Stimulated activated CD4-positive, alpha-beta T cell treated with anti-CD3 and anti-CD28 coated beads, Interleukin-12 subunit alpha, Interleukin-12 subunit beta, amount 100 ng/mL, for 4 hours (primary cell): Measurements from ENCODE around the gene COL4A2.
"Not testable (repeated sequence)": the region's sequence is repeated elsewhere in the genome, so short reads cannot be mapped to it uniquely, and the experiment has no call there.

Source experiments
- DNase-seq: peaks from one replicate; pipeline ENCODE4 v3.0.0-alpha.2; 2020

COL4A2 gene

GRCh38 chr13:110387451-110388107, 80.5 kb downstream of the COL4A2 start:
- DNase-seq = no peak

- DNase-seq = no peak
Observed at GRCh38 chr13:110388108-110388943, 81.2 kb downstream of the COL4A2 start.

GRCh38 chr13:110390567-110390966, 83.5 kb downstream of the COL4A2 start:
- no peak for DNase-seq

- DNase-seq = no peak
Observed at GRCh38 chr13:110391273-110391672, 84.2 kb downstream of the COL4A2 start.

GRCh38 chr13:110392510-110393240, 85.6 kb downstream of the COL4A2 start:
- no peak for DNase-seq

- DNase-seq = no peak
Observed at GRCh38 chr13:110393761-110394160, 86.7 kb downstream of the COL4A2 start.

- DNase-seq = no peak
Observed at GRCh38 chr13:110394371-110394841, 87.3 kb downstream of the COL4A2 start.

- DNase-seq = not testable (repeated sequence)
Observed at GRCh38 chr13:110395616-110396015, 88.5 kb downstream of the COL4A2 start.

- DNase-seq = no peak
Observed at GRCh38 chr13:110396476-110396875, 89.4 kb downstream of the COL4A2 start.

GRCh38 chr13:110396913-110397381, 89.9 kb downstream of the COL4A2 start:
- DNase-seq = no peak

- no peak for DNase-seq
Observed at GRCh38 chr13:110397436-110398115, 90.5 kb downstream of the COL4A2 start.

GRCh38 chr13:110398564-110399507, 91.8 kb downstream of the COL4A2 start:
- no peak for DNase-seq

- no peak for DNase-seq
Observed at GRCh38 chr13:110399801-110400200, 92.7 kb downstream of the COL4A2 start.

GRCh38 chr13:110400786-110401533, 93.9 kb downstream of the COL4A2 start:
- DNase-seq = no peak

- no peak for DNase-seq
Observed at GRCh38 chr13:110402299-110403069, 95.4 kb downstream of the COL4A2 start.

- DNase-seq = no peak
Observed at GRCh38 chr13:110403315-110403714, 96.2 kb downstream of the COL4A2 start.

GRCh38 chr13:110403721-110404120, 96.6 kb downstream of the COL4A2 start:
- DNase-seq = no peak

- DNase-seq = no peak
Observed at GRCh38 chr13:110404321-110404720, 97.2 kb downstream of the COL4A2 start.

- DNase-seq = no peak
Observed at GRCh38 chr13:110405597-110406450, 98.7 kb downstream of the COL4A2 start.
